Fibroblast of lung (primary cell): ENCODE results near the gene SLC6A19.

ENCODE experiments used
- EZH2 ChIP-seq: IDR thresholded peaks from 2 replicates; pipeline ENCODE4 v1.5.1; 2012; ENCODE audit warnings: low read length, control low read depth, mild to moderate bottlenecking; ENCODE audit errors: missing control alignments
- TF ChIP-seq, protein P1 (sequence below), 2 donors: IDR thresholded peaks in 1 of 2; conservative IDR thresholded peaks in 1 of 2; 1 replicate in 1 of 2; 2 replicates in 1 of 2; pipeline ENCODE4 v1.5.1; 2011 to 2012; ENCODE audit warnings: low read length in 2 of 2, control low read depth in 1 of 2, inconsistent platforms in 1 of 2, low read depth in 1 of 2, mild to moderate bottlenecking in 1 of 2

DNA sequence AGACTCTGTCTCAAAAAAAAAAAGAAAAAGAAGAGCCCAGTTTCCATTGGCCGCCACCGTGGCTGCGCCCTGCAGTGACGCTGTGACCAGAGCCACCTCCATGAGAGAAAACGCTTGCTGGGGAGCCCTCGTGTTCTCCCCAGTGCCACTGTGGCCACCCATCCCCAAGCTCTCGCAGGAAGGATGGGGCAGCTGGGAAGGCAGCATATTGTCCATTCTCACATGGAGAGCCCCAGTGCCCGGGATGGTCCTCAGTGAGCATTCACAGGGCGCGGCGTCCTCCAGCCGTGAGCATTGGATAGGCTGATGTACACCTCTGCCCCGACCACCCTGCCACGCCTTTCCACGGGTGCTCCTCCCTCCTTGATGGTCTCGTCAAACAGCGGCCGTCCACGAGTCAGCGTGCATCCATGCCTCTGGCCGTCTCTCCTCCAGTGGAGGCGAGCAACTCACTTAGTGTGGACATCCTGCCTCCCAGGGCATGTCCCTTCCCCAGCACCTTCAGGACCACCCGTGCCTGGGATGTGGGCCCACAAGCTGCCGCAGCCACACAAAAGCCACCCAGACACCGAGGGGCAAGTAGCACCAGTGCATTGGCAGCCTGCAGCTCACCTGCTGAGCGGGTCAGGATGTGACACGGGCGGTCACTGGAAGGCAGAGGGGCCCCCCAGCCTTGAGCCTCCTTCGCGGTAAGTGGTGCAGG, 23.4 kb upstream of the SLC6A19 start:
- TF ChIP-seq, protein P1, sequence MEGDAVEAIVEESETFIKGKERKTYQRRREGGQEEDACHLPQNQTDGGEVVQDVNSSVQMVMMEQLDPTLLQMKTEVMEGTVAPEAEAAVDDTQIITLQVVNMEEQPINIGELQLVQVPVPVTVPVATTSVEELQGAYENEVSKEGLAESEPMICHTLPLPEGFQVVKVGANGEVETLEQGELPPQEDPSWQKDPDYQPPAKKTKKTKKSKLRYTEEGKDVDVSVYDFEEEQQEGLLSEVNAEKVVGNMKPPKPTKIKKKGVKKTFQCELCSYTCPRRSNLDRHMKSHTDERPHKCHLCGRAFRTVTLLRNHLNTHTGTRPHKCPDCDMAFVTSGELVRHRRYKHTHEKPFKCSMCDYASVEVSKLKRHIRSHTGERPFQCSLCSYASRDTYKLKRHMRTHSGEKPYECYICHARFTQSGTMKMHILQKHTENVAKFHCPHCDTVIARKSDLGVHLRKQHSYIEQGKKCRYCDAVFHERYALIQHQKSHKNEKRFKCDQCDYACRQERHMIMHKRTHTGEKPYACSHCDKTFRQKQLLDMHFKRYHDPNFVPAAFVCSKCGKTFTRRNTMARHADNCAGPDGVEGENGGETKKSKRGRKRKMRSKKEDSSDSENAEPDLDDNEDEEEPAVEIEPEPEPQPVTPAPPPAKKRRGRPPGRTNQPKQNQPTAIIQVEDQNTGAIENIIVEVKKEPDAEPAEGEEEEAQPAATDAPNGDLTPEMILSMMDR (conservative IDR thresholded peaks at IDR 0.05 in 1 of 2, IDR thresholded peaks at IDR 0.05 in 1 of 2; ENCODE audit: low read depth in 1 of 2, low read length in 2 of 2), result no peak
- TF ChIP-seq EZH2, result no peak
